ENCODE results near the gene ARHGAP5. TPM values are rescaled to one million over a fixed set of nuclear protein-coding genes. Genes with fewer than 3 reads are reported as not detected.

The ARHGAP5 gene
- total and polyA plus RNA-seq, 2 donors (not counting 1 experiment from before 2014, with no cell fraction given): 6.4 to 65.0 TPM

GRCh38 chr14:32137313-32137712 is 60.2 kb downstream of the ARHGAP5 start:
- Histone ChIP-seq H3K9ac (ENCODE audit: low read length) (no peak overlapping the region), H2AFZ (ENCODE audit: insufficient read depth, low read depth, low read length, poor library complexity, severe bottlenecking) (no peak overlapping the region), H3K27me3 (replicated peaks in 1 of 4; ENCODE audit: control extremely low read depth in 1 of 4, control insufficient read depth in 3 of 4, insufficient read depth in 4 of 4, low read length in 3 of 4) (no peaks in the 10 kb centered on the region), H3K9me3 (ENCODE audit: control extremely low read depth in 1 of 3, control insufficient read depth in 2 of 3, insufficient read depth in 1 of 3, low read length in 2 of 3) (peaks cover 3 to 5% (median 4%) of the 10 kb centered on the region in 3 donors), H3K79me2 (ENCODE audit: control insufficient read depth, insufficient read depth, low read length) (peaks cover 6% of the 10 kb centered on the region), H3K4me2 (replicated peaks; ENCODE audit: low read depth, low read length, poor library complexity, severe bottlenecking) (no peak overlapping the region), H3K4me3 (ENCODE audit: control extremely low read depth in 1 of 5, extremely low read depth in 1 of 5, insufficient read depth in 1 of 5, low read depth in 2 of 5, low read length in 4 of 5) (no peak overlapping the region), H3K36me3 (replicated peaks in 1 of 2; ENCODE audit: control extremely low read depth in 1 of 2, control insufficient read depth in 1 of 2, extremely low read depth in 1 of 2, insufficient read depth in 2 of 2, low read length in 1 of 2) (peaks cover 4 to 9% of the 10 kb centered on the region in 2 experiments), H4K20me1 (ENCODE audit: control insufficient read depth, insufficient read depth, low read length, poor library complexity, severe bottlenecking) (no peaks in the 10 kb centered on the region), H3K4me1 (ENCODE audit: control insufficient read depth in 2 of 2, insufficient read depth in 2 of 2, low read length in 2 of 2) (no peaks in the 10 kb centered on the region), H3K27ac (ENCODE audit: low read length in 2 of 2) (no peak overlapping the region)
- ChIA-PET CTCF (no interaction called here), POLR2A (no interaction called here)
- DNase-seq (no peak), ATAC-seq (ENCODE audit: low read depth) (no peak)
- Mint-ChIP-seq H3K4me3 (no peak overlapping the region), H3K9me3 (ENCODE audit: insufficient read depth) (peaks cover 3% of the 10 kb centered on the region), H3K27ac (no peak overlapping the region), H3K27me3 (no peaks in the 10 kb centered on the region), H3K4me1 (peaks cover 3% of the 10 kb centered on the region)
- intact Hi-C loops (cut with micrococcal nuclease): no loop called here
- WGBS (ENCODE audit: insufficient coverage): 83% methylated on average over 1 of the region's 4 CpGs
- TF ChIP-seq CTCF (IDR thresholded peaks at IDR 0.05) (no peak), EZH2 (IDR thresholded peaks at IDR 0.05; ENCODE audit: borderline replicate concordance, insufficient read depth, low read depth, low read length, poor library complexity, severe bottlenecking) (no peak)

- Histone ChIP-seq H3K36me3 (replicated peaks in 1 of 2; ENCODE audit: control extremely low read depth in 1 of 2, control insufficient read depth in 1 of 2, extremely low read depth in 1 of 2, insufficient read depth in 2 of 2, low read length in 1 of 2) (peaks cover 4 to 9% of the 10 kb centered on the region in 2 experiments), H2AFZ (ENCODE audit: insufficient read depth, low read depth, low read length, poor library complexity, severe bottlenecking) (no peak overlapping the region), H3K4me2 (replicated peaks; ENCODE audit: low read depth, low read length, poor library complexity, severe bottlenecking) (no peak overlapping the region), H4K20me1 (ENCODE audit: control insufficient read depth, insufficient read depth, low read length, poor library complexity, severe bottlenecking) (no peaks in the 10 kb centered on the region), H3K79me2 (ENCODE audit: control insufficient read depth, insufficient read depth, low read length) (peaks cover 6% of the 10 kb centered on the region), H3K27me3 (replicated peaks in 1 of 4; ENCODE audit: control extremely low read depth in 1 of 4, control insufficient read depth in 3 of 4, insufficient read depth in 4 of 4, low read length in 3 of 4) (no peaks in the 10 kb centered on the region), H3K9ac (ENCODE audit: low read length) (no peak overlapping the region), H3K4me3 (ENCODE audit: control extremely low read depth in 1 of 5, extremely low read depth in 1 of 5, insufficient read depth in 1 of 5, low read depth in 2 of 5, low read length in 4 of 5) (no peak overlapping the region), H3K27ac (ENCODE audit: low read length in 2 of 2) (no peak overlapping the region), H3K9me3 (ENCODE audit: control extremely low read depth in 1 of 3, control insufficient read depth in 2 of 3, insufficient read depth in 1 of 3, low read length in 2 of 3) (peaks cover 3 to 5% (median 4%) of the 10 kb centered on the region in 3 donors), H3K4me1 (ENCODE audit: control insufficient read depth in 2 of 2, insufficient read depth in 2 of 2, low read length in 2 of 2) (no peaks in the 10 kb centered on the region)
- WGBS (ENCODE audit: insufficient coverage): no CpG with 5 or more reads among the region's 1 CpG
- intact Hi-C loops (cut with micrococcal nuclease): no loop called here
- H3K27ac Mint-ChIP-seq: no peak overlapping the region
- POLR2A ChIA-PET: no interaction called here
- peaks cover 3% of the 10 kb centered on the region for H3K9me3 Mint-ChIP-seq (ENCODE audit: insufficient read depth)
- no peak overlapping the region for H3K4me3 Mint-ChIP-seq
- peaks cover 3% of the 10 kb centered on the region for H3K4me1 Mint-ChIP-seq
- TF ChIP-seq CTCF (IDR thresholded peaks at IDR 0.05) (no peak), EZH2 (IDR thresholded peaks at IDR 0.05; ENCODE audit: borderline replicate concordance, insufficient read depth, low read depth, low read length, poor library complexity, severe bottlenecking) (no peak)
- H3K27me3 Mint-ChIP-seq: no peaks in the 10 kb centered on the region
- no peak for ATAC-seq (ENCODE audit: low read depth)
- DNase-seq: no peak
- CTCF ChIA-PET: no interaction called here
Observed at GRCh38 chr14:32137892-32138291, 60.8 kb downstream of the ARHGAP5 start.

All from B cell (primary cell).